GM19238 (cell line): ENCODE results near the gene PLA2G3.

Source experiments
- DNase-seq: peaks from one replicate; pipeline ENCODE4 v3.0.0; 2011; ENCODE audit warnings: low spot score; ENCODE audit not compliant: insufficient read length

The PLA2G3 gene

GRCh38 chr22:31088233-31088986, 51.9 kb downstream of the PLA2G3 start:
- no peak for DNase-seq

DNA sequence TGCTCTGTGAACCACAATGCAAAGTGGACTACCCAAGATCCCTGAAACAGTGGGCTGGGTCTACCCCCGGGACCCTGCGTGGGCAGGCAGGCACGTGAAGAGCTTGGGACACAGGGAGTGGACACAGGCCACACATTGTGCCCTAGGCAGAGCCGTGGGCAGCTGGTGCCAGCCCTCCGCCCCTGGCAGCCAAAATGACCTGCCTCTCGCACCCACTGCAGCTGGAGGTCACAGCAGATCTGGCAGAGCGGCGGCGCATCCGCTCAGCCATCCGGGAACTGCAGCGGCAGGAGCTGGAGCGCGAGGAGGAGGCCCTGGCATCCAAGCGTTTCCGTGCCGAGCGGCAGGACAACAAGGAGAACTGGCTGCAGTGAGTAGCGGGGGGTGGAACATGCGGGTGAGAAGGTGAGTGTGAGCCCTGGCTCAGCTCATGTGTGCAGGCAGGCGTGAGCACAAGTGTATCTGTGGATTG, 52.5 kb downstream of the PLA2G3 start:
- no peak for DNase-seq

DNA sequence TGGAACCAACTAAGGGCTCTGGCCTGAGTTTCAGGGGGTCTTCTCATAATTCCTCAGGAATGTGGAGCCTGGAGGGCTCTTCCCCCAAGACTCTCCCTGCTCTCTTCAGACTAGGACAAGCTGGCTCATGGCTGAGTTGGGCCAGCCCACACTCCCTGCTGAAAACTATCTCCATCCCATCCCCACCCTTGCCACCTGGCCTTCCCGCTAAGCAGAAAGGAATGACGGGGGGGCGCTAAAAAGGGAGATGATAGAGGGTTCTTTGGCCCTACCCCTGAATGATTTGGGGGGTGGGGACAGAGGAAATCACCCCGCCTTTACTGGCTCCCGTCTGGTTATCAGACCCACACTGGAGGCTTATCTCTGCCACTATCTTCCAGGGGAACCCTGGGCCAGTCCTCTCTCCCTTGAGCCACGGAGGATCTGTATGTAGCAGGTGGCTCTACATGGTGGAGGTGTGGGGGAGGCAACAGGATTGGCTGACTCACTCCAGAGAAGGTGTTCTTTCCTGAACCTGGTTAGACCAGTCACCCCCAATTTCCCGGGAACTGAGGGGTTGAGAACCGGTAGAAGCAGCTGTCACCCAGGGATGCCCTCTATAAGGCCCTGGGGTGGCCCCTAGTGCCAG, 53.5 kb downstream of the PLA2G3 start:
- no peak for DNase-seq

DNA sequence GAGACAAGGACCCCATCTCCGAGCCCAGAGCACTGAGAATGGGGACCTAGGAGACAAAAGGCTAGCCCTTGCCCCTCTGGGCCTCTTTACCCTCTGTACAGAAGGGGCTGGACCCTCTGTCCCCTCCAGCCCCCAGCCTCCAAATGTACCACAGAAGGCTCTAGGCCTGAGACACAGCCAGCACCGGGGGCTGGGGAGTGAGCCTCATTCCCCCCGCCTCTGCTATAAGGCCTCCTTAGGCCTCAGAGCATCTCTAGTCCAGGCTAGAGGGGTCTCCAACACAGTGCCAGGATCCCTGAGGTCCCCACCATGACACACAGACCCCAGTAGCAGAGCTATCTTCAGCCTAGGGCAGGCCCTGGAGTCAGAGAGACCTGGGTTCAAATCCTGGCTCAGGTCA, 54.4 kb downstream of the PLA2G3 start:
- DNase-seq: no peak

- no peak for DNase-seq
Observed at GRCh38 chr22:31085493-31085824, 54.8 kb downstream of the PLA2G3 start.

GRCh38 chr22:31084811-31085492, 55.4 kb downstream of the PLA2G3 start:
- peak; percentile 91 for DNase-seq
